GM06990 (cell line): ENCODE measurements around the gene ORC2.
"Not testable (repeated sequence)": the region's sequence is repeated elsewhere in the genome, so short reads cannot be mapped to it uniquely, and the experiment has no call there.

ENCODE experiments used
- DNase-seq: peaks from one replicate; pipeline ENCODE4 v3.0.0-alpha.2; 2011; ENCODE audit not compliant: insufficient read length; ENCODE audit errors: extremely low read depth
- H3K27me3 ChIP-seq: replicated peaks from 2 replicates; pipeline ENCODE4 v1.6.0; 2011; ENCODE audit warnings: low read length; ENCODE audit not compliant: control insufficient read depth, insufficient read depth
- H3K36me3 ChIP-seq: 2 replicates; pipeline ENCODE4 v1.5.1; 2011; ENCODE audit warnings: low read length; ENCODE audit not compliant: control insufficient read depth, insufficient read depth
- H3K4me3 ChIP-seq: replicated peaks from 2 replicates; pipeline ENCODE4 v1.5.1; 2011; ENCODE audit warnings: low read depth, mild to moderate bottlenecking, control low read depth, low read length
- CTCF ChIP-seq: IDR thresholded peaks from 2 replicates; pipeline ENCODE4 v1.5.1; 2011; ENCODE audit warnings: low read length, control low read depth, mild to moderate bottlenecking, inconsistent platforms; ENCODE audit not compliant: insufficient read depth, poor library complexity, severe bottlenecking

ORC2 gene

GRCh38 chr2:200993097-200993496, 29.6 kb upstream of the ORC2 start:
- Histone ChIP-seq H3K4me3 (no peak overlapping the region), H3K27me3 (no peaks in the 10 kb centered on the region), H3K36me3 (peaks cover 7% of the 10 kb centered on the region)
- no peak for TF ChIP-seq CTCF
- no peak for DNase-seq

GRCh38 chr2:200987137-200987536, 23.7 kb upstream of the ORC2 start:
- peaks cover 3% of the 10 kb centered on the region for H3K36me3 ChIP-seq
- DNase-seq: no peak
- no peak for TF ChIP-seq CTCF

GRCh38 chr2:200985799-200986198, 22.3 kb upstream of the ORC2 start:
- no peak for TF ChIP-seq CTCF
- H3K36me3 ChIP-seq: peaks cover 9% of the 10 kb centered on the region

More at GRCh38 chr2:200987137-200987536, 23.7 kb upstream of the ORC2 start:
- H3K4me3 ChIP-seq: no peak overlapping the region
- H3K27me3 ChIP-seq: no peaks in the 10 kb centered on the region

GRCh38 chr2:200976710-200977109, 13.2 kb upstream of the ORC2 start:
- no peak overlapping the region for H3K4me3 ChIP-seq
- TF ChIP-seq CTCF: no peak
- peaks cover 6% of the 10 kb centered on the region for H3K36me3 ChIP-seq
- no peak for DNase-seq
- no peaks in the 10 kb centered on the region for H3K27me3 ChIP-seq

More at GRCh38 chr2:200985799-200986198, 22.3 kb upstream of the ORC2 start:
- no peaks in the 10 kb centered on the region for H3K27me3 ChIP-seq
- no peak for DNase-seq
- no peak overlapping the region for H3K4me3 ChIP-seq

GRCh38 chr2:200975672-200976071, 12.2 kb upstream of the ORC2 start:
- H3K36me3 ChIP-seq: no peaks in the 10 kb centered on the region
- TF ChIP-seq CTCF: no peak
- no peak for DNase-seq
- H3K4me3 ChIP-seq: no peak overlapping the region
- no peaks in the 10 kb centered on the region for H3K27me3 ChIP-seq

GRCh38 chr2:200970057-200970456, 6.6 kb upstream of the ORC2 start:
- not testable (repeated sequence) for H3K36me3 ChIP-seq, DNase-seq, H3K27me3 ChIP-seq, H3K4me3 ChIP-seq
